Effector CD8-positive, alpha-beta T cell (primary cell): Measurements from ENCODE around the gene HPCAL1.

Source experiments
- DNase-seq: peaks from one replicate; lab custom pipeline; 2025; lab: John Stamatoyannopoulos, UW

The HPCAL1 gene

GRCh38 chr2:10370895-10371294 lies 68.2 kb downstream of the HPCAL1 start:
- no peak for DNase-seq

GRCh38 chr2:10371441-10372196 lies 68.9 kb downstream of the HPCAL1 start:
- no peak for DNase-seq

- no peak for DNase-seq
These were observed 69.6 kb downstream of the HPCAL1 start for GRCh38 chr2:10372203-10372861.

- DNase-seq, result no peak
These were observed 70.1 kb downstream of the HPCAL1 start for GRCh38 chr2:10372862-10373240.

- no peak for DNase-seq
These were observed 71.2 kb downstream of the HPCAL1 start for GRCh38 chr2:10373931-10374330.

- no peak for DNase-seq
These were observed 71.7 kb downstream of the HPCAL1 start for GRCh38 chr2:10374362-10374943.

GRCh38 chr2:10375570-10376281 lies 73.0 kb downstream of the HPCAL1 start:
- DNase-seq, result no peak

GRCh38 chr2:10377052-10377746 lies 74.5 kb downstream of the HPCAL1 start:
- DNase-seq, result no peak

- DNase-seq, result no peak
These were observed 75.0 kb downstream of the HPCAL1 start for GRCh38 chr2:10377747-10378085.

GRCh38 chr2:10378189-10378588 lies 75.5 kb downstream of the HPCAL1 start:
- no peak for DNase-seq

- DNase-seq, result no peak
These were observed 77.6 kb downstream of the HPCAL1 start for GRCh38 chr2:10380048-10380926.

- no peak for DNase-seq
These were observed 79.3 kb downstream of the HPCAL1 start for GRCh38 chr2:10381997-10382353.

GRCh38 chr2:10382354-10383061 lies 79.8 kb downstream of the HPCAL1 start:
- peak; percentile 15 for DNase-seq

- DNase-seq, result no peak
These were observed 81.4 kb downstream of the HPCAL1 start for GRCh38 chr2:10383960-10384734.

- DNase-seq, result no peak
These were observed 82.8 kb downstream of the HPCAL1 start for GRCh38 chr2:10385501-10385900.

GRCh38 chr2:10385933-10386773 lies 83.4 kb downstream of the HPCAL1 start:
- DNase-seq, result no peak

- no peak for DNase-seq
These were observed 84.3 kb downstream of the HPCAL1 start for GRCh38 chr2:10387033-10387432.

- DNase-seq, result no peak
These were observed 86.4 kb downstream of the HPCAL1 start for GRCh38 chr2:10388954-10389560.
